HCT116 (cell line): ENCODE measurements around the gene SDCCAG8. TPM values are rescaled to one million over a fixed set of nuclear protein-coding genes. Genes with fewer than 3 reads are reported as not detected.

Experiments used
- ATAC-seq: fragments of 200-7000 bp; cut with Tn5 transposase; 2 replicates; pipeline ENCODE4 v1.9.1; 2020; ENCODE audit warnings: mild to moderate bottlenecking, moderate library complexity
- BruUV-seq: library from RNA; stranded (reverse); fragments of 400-500 nt; replicated peaks from 2 replicates; lab custom pipeline; 2021; lab: Mats Ljungman, UMichigan
- CTCF ChIA-PET: fragments of 300-600 bp; sonication (Branson Sonifier 250); formaldehyde crosslinking; loops from one replicate; lab custom pipeline; 2021; ENCODE audit warnings: antibody characterized with exemption; lab: Charles Lee
- POLR2A ChIA-PET: fragments of 300-600, 350-600 bp; sonication (Branson Sonifier 250); formaldehyde crosslinking; loops from one replicate; lab custom pipeline; 2021; ENCODE audit warnings: antibody characterized with exemption; lab: Charles Lee
- RAD21 ChIA-PET, 2 experiments: fragments of 300-600 bp; sonication (Branson Sonifier 250); formaldehyde crosslinking; loops; one replicate each; lab custom pipeline; 2023; ENCODE audit warnings: low total read pairs in 2 of 2; ENCODE audit not compliant: uncharacterized antibody in 2 of 2, unreplicated experiment in 2 of 2, low non-redundant PET in 1 of 2; lab: Charles Lee
- DNase-seq: peaks from one replicate; pipeline ENCODE4 v3.0.0-alpha.2; 2010; ENCODE audit warnings: low read depth, low spot score
- H2AFZ ChIP-seq: fragments of 200-600 bp; shearing (Covaris generic), sonication (generic); 2 replicates; pipeline ENCODE4 v1.6.1; 2017; ENCODE audit warnings: low read depth, mixed run types, mixed read lengths, antibody characterized with exemption, low read length; ENCODE audit not compliant: poor library complexity, severe bottlenecking
- H3K27ac ChIP-seq: 2 replicates; pipeline ENCODE4 v1.5.1; 2012; ENCODE audit warnings: low read depth, low read length
- H3K27me3 ChIP-seq: fragments of 200-600 bp; sonication (generic); 2 replicates; pipeline ENCODE4 v1.6.1; 2016; ENCODE audit warnings: mixed run types, low read length, mixed read lengths; ENCODE audit not compliant: insufficient read depth
- H3K36me3 ChIP-seq, 2 experiments: fragments of 200-500 bp in 1 of 2; fragments of 200-600 bp in 1 of 2; sonication (Bioruptor generic) in 1 of 2; sonication (generic) in 1 of 2; 2 replicates each; pipeline versions ENCODE4 v1.5.1 to v1.6.1; 2014 to 2016; ENCODE audit warnings: low read length in 2 of 2, inconsistent platforms in 1 of 2, mixed read lengths in 1 of 2, mixed run types in 1 of 2; ENCODE audit not compliant: insufficient read depth in 2 of 2, control insufficient read depth in 1 of 2
- H3K4me1 ChIP-seq, 2 experiments: fragments of 200-600 bp in 1 of 2; sonication (generic) in 1 of 2; 2 replicates each; pipeline versions ENCODE4 v1.5.1 to v1.6.1; 2012 to 2017; ENCODE audit warnings: low read length in 2 of 2, inconsistent platforms in 1 of 2, mild to moderate bottlenecking in 1 of 2, mixed read lengths in 1 of 2, mixed run types in 1 of 2, moderate library complexity in 1 of 2; ENCODE audit not compliant: insufficient read depth in 2 of 2, control insufficient read depth in 1 of 2
- H3K4me2 ChIP-seq: fragments of 200-600 bp; sonication (generic); 2 replicates; pipeline ENCODE4 v1.6.1; 2017; ENCODE audit warnings: mixed run types, low read length, mixed read lengths
- H3K4me3 ChIP-seq, 2 experiments: fragments of 200-600 bp in 1 of 2; sonication (generic) in 1 of 2; replicated peaks in 1 of 2; 2 replicates each; pipeline ENCODE4 v1.5.1; 2011 to 2016; ENCODE audit warnings: low read length in 2 of 2, control low read depth in 1 of 2, low read depth in 1 of 2, mild to moderate bottlenecking in 1 of 2, mixed read lengths in 1 of 2, mixed run types in 1 of 2
- H3K79me2 ChIP-seq: fragments of 200-600 bp; sonication (generic); 2 replicates; pipeline ENCODE4 v1.6.1; 2017; ENCODE audit warnings: mild to moderate bottlenecking, mixed run types, low read length, moderate library complexity, mixed read lengths; ENCODE audit not compliant: insufficient read depth
- H3K9ac ChIP-seq: fragments of 200-600 bp; sonication (generic); 2 replicates; pipeline ENCODE4 v1.6.1; 2016; ENCODE audit warnings: low read length, mixed read lengths
- H3K9me2 ChIP-seq: fragments of 200-600 bp; sonication (generic), shearing (Covaris generic); 2 replicates; pipeline ENCODE4 v1.6.1; 2017; ENCODE audit warnings: mixed run types, mild to moderate bottlenecking, moderate library complexity; ENCODE audit not compliant: insufficient read depth
- H3K9me3 ChIP-seq, 2 experiments: fragments of 200-500 bp in 1 of 2; fragments of 200-600 bp in 1 of 2; sonication (Bioruptor generic) in 1 of 2; sonication (generic) in 1 of 2; 2 replicates each; pipeline ENCODE4 v1.6.1; 2014 to 2017; ENCODE audit warnings: low read length in 2 of 2, mixed read lengths in 2 of 2, inconsistent platforms in 1 of 2, low read depth in 1 of 2, mild to moderate bottlenecking in 1 of 2, mixed run types in 1 of 2, moderate library complexity in 1 of 2; ENCODE audit not compliant: control insufficient read depth in 1 of 2, insufficient read depth in 1 of 2
- H4K20me1 ChIP-seq: fragments of 200-600 bp; sonication (generic), shearing (Covaris generic); 2 replicates; pipeline ENCODE4 v1.6.1; 2017; ENCODE audit warnings: mixed run types, mild to moderate bottlenecking, moderate library complexity; ENCODE audit not compliant: insufficient read depth
- CBX3 ChIP-seq: IDR thresholded peaks from 2 replicates; pipeline ENCODE4 v1.6.1; 2012; ENCODE audit warnings: low read depth
- CEBPB ChIP-seq: IDR thresholded peaks from 2 replicates; pipeline ENCODE4 v1.6.1; 2012; ENCODE audit warnings: low read depth
- EGR1 ChIP-seq: IDR thresholded peaks from 2 replicates; pipeline ENCODE4 v1.6.1; 2012; ENCODE audit warnings: low read depth
- ELF1 ChIP-seq: IDR thresholded peaks from 2 replicates; pipeline ENCODE4 v1.6.1; 2012; ENCODE audit warnings: low read depth, borderline replicate concordance
- EZH2 ChIP-seq: fragments of 200-600 bp; sonication (generic); IDR thresholded peaks from 2 replicates; pipeline ENCODE4 v1.6.1; 2017; ENCODE audit warnings: antibody characterized with exemption, mixed run types
- FOSL1 ChIP-seq: IDR thresholded peaks from 2 replicates; pipeline ENCODE4 v1.6.1; 2012; ENCODE audit warnings: low read depth
- JUND ChIP-seq: IDR thresholded peaks from 2 replicates; pipeline ENCODE4 v1.6.1; 2012
- POLR2A ChIP-seq: IDR thresholded peaks from 2 replicates; pipeline ENCODE4 v1.7.0; 2011; ENCODE audit warnings: borderline replicate concordance; ENCODE audit not compliant: insufficient read depth, insufficient read length; ENCODE audit errors: extremely low read depth
- POLR2AphosphoS5 ChIP-seq: IDR thresholded peaks from 2 replicates; pipeline ENCODE4 v1.6.1; 2011; ENCODE audit warnings: mild to moderate bottlenecking, low read depth, low read length, moderate library complexity
- RAD21 ChIP-seq: IDR thresholded peaks from 2 replicates; pipeline ENCODE4 v1.6.1; 2012; ENCODE audit warnings: low read depth, mild to moderate bottlenecking
- SIN3A ChIP-seq: IDR thresholded peaks from 2 replicates; pipeline ENCODE4 v1.6.1; 2012; ENCODE audit warnings: low read depth
- TCF7L2 ChIP-seq: IDR thresholded peaks from 2 replicates; pipeline ENCODE4 v1.7.0; 2011; ENCODE audit warnings: borderline replicate concordance, inconsistent platforms; ENCODE audit not compliant: insufficient read depth, insufficient read length; ENCODE audit errors: extremely low read depth
- YY1 ChIP-seq: IDR thresholded peaks from 2 replicates; pipeline ENCODE4 v1.6.1; 2011; ENCODE audit warnings: low read length, low read depth, moderate library complexity, mild to moderate bottlenecking; ENCODE audit not compliant: insufficient replicate concordance; ENCODE audit errors: extremely low read depth
- ZFX ChIP-seq: fragments of 450-650 bp; IDR thresholded peaks from 2 replicates; pipeline ENCODE4 v1.6.1; 2017
- ZNF274 ChIP-seq: fragments of 200-500 bp; sonication (Bioruptor generic); IDR thresholded peaks from 2 replicates; pipeline ENCODE4 v1.6.1; 2014; ENCODE audit warnings: mild to moderate bottlenecking, low read depth, low read length, inconsistent platforms
- intact Hi-C: fragments of 100-400 bp; cut with micrococcal nuclease; formaldehyde crosslinking; loops from 2 replicates; pipeline ENCODE4 v1.10.0; 2022
- total RNA-seq: library from RNA; stranded (reverse); gene quantifications from one replicate; pipeline ENCODE4 v1.2.1, GENCODE V29; 2021; ENCODE audit not compliant: unreplicated experiment
- TF ChIP-seq, protein P1 (sequence below): IDR thresholded peaks from 2 replicates; pipeline ENCODE4 v1.6.1; 2012; ENCODE audit warnings: low read depth
- TF ChIP-seq, protein P2 (sequence below): IDR thresholded peaks from 2 replicates; pipeline ENCODE4 v1.6.1; 2012
- TF ChIP-seq, protein P3 (sequence below): IDR thresholded peaks from 2 replicates; pipeline ENCODE4 v1.6.1; 2011; ENCODE audit warnings: mild to moderate bottlenecking, low read length, moderate library complexity; ENCODE audit not compliant: insufficient replicate concordance; ENCODE audit errors: extremely low read depth

Gene SDCCAG8
- total RNA-seq, 1 experiment from 2014 or later = 38.2 TPM

DNA sequence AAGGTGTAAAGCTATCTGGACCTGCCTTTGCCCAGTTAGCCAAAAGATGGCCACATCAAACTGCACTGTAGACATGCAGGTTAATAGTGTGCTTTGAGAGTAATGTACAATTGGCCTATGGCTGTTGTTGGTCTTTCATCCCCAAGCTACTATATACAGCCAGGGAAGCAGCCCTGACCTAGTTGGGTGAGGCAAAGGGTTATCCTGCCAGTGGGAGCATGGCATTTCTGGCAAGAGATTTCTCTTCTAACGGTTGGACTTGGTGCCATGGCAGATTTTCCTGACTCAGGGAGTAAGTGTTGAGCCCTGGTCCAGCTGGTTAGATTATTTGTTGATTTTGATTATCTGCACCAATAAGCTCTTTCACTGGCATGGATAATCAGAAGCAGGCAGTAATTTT, 119.8 kb downstream of the SDCCAG8 start:
- no peak overlapping the region for H3K4me2 ChIP-seq
- H4K20me1 ChIP-seq = no peaks in the 10 kb centered on the region
- no peak overlapping the region for H2AFZ ChIP-seq
- RAD21 ChIA-PET = no interaction called here
- H3K4me1 ChIP-seq = no peaks in the 10 kb centered on the region
- intact Hi-C loops = no loop called here
- H3K9me3 ChIP-seq = peaks cover 0 to 3% of the 10 kb centered on the region in 2 experiments; a peak in 1 of 4 replicates
- no peak for ATAC-seq
- H3K9ac ChIP-seq = no peak overlapping the region
- no peak overlapping the region for H3K27ac ChIP-seq
- H3K27me3 ChIP-seq = no peaks in the 10 kb centered on the region
- H3K9me2 ChIP-seq = no peaks in the 10 kb centered on the region
- BruUV-seq = no TSS peak
- H3K4me3 ChIP-seq = no peak overlapping the region
- no peak for TF ChIP-seq ELF1
- TF ChIP-seq, all 23 proteins: peak for 0
- Histone ChIP-seq H3K36me3 (no peaks in the 10 kb centered on the region), H3K79me2 (no peaks in the 10 kb centered on the region)
- no peak for DNase-seq
- CTCF ChIA-PET = no interaction called here
- POLR2A ChIA-PET = no interaction called here

DNA sequence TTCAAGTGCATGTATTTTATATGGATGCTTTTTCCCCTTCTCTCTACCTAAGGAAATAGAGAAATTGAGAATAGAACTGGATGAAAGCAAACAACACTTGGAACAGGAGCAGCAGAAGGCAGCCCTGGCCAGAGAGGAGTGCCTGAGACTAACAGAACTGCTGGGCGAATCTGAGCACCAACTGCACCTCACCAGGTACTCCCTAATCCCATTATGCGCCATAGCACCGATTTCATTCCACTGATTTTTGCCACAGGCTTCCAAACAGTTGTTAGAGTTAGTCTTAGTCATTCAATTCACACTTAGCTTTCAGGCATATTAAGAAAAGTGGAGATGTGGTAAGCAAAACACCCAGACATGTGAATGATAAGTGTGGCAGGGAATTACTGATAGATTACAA, 122.8 kb downstream of the SDCCAG8 start:
- ATAC-seq = no peak
- no peak overlapping the region for H3K9ac ChIP-seq
- POLR2A ChIA-PET = no interaction called here
- TF ChIP-seq SIN3A = no peak
- TF ChIP-seq TCF7L2 = no peak
- no peak for TF ChIP-seq POLR2AphosphoS5
- no peak for TF ChIP-seq EGR1
- TF ChIP-seq EZH2 = no peak
- TF ChIP-seq RAD21 = no peak
- TF ChIP-seq JUND = no peak
- no peak for TF ChIP-seq ZNF274
- TF ChIP-seq, protein P1, sequence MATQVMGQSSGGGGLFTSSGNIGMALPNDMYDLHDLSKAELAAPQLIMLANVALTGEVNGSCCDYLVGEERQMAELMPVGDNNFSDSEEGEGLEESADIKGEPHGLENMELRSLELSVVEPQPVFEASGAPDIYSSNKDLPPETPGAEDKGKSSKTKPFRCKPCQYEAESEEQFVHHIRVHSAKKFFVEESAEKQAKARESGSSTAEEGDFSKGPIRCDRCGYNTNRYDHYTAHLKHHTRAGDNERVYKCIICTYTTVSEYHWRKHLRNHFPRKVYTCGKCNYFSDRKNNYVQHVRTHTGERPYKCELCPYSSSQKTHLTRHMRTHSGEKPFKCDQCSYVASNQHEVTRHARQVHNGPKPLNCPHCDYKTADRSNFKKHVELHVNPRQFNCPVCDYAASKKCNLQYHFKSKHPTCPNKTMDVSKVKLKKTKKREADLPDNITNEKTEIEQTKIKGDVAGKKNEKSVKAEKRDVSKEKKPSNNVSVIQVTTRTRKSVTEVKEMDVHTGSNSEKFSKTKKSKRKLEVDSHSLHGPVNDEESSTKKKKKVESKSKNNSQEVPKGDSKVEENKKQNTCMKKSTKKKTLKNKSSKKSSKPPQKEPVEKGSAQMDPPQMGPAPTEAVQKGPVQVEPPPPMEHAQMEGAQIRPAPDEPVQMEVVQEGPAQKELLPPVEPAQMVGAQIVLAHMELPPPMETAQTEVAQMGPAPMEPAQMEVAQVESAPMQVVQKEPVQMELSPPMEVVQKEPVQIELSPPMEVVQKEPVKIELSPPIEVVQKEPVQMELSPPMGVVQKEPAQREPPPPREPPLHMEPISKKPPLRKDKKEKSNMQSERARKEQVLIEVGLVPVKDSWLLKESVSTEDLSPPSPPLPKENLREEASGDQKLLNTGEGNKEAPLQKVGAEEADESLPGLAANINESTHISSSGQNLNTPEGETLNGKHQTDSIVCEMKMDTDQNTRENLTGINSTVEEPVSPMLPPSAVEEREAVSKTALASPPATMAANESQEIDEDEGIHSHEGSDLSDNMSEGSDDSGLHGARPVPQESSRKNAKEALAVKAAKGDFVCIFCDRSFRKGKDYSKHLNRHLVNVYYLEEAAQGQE = no peak
- TF ChIP-seq POLR2A = no peak
- TF ChIP-seq, protein P2, sequence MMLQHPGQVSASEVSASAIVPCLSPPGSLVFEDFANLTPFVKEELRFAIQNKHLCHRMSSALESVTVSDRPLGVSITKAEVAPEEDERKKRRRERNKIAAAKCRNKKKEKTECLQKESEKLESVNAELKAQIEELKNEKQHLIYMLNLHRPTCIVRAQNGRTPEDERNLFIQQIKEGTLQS = no peak
- TF ChIP-seq FOSL1 = no peak
- no peak for TF ChIP-seq CBX3
- no peak for TF ChIP-seq CEBPB
- TF ChIP-seq YY1 = no peak
- TF ChIP-seq, protein P3, sequence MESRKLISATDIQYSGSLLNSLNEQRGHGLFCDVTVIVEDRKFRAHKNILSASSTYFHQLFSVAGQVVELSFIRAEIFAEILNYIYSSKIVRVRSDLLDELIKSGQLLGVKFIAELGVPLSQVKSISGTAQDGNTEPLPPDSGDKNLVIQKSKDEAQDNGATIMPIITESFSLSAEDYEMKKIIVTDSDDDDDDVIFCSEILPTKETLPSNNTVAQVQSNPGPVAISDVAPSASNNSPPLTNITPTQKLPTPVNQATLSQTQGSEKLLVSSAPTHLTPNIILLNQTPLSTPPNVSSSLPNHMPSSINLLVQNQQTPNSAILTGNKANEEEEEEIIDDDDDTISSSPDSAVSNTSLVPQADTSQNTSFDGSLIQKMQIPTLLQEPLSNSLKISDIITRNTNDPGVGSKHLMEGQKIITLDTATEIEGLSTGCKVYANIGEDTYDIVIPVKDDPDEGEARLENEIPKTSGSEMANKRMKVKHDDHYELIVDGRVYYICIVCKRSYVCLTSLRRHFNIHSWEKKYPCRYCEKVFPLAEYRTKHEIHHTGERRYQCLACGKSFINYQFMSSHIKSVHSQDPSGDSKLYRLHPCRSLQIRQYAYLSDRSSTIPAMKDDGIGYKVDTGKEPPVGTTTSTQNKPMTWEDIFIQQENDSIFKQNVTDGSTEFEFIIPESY = no peak
- no peak for TF ChIP-seq ZFX

More for the DNA sequence above, 122.8 kb downstream of the SDCCAG8 start:
- DNase-seq = no peak
- H3K9me3 ChIP-seq = peaks cover 0 to 3% of the 10 kb centered on the region in 2 experiments; a peak in 1 of 4 replicates
- H3K27ac ChIP-seq = no peak overlapping the region
- H3K4me3 ChIP-seq = no peak overlapping the region
- ChIA-PET CTCF (no interaction called here), RAD21 (no interaction called here)
- H3K9me2 ChIP-seq = no peaks in the 10 kb centered on the region
- BruUV-seq = no TSS peak
- no peaks in the 10 kb centered on the region for H3K4me1 ChIP-seq
- no peaks in the 10 kb centered on the region for H3K27me3 ChIP-seq
- no peak overlapping the region for H2AFZ ChIP-seq
- H3K4me2 ChIP-seq = no peak overlapping the region
- no peaks in the 10 kb centered on the region for H3K79me2 ChIP-seq
- intact Hi-C loops = no loop called here
- no peaks in the 10 kb centered on the region for H4K20me1 ChIP-seq
- H3K36me3 ChIP-seq = no peaks in the 10 kb centered on the region
